B cell (primary cell): ENCODE measurements around the gene TSPAN14.

Source experiments
- CTCF ChIP-seq: fragments of 200-600 bp; IDR thresholded peaks from one replicate; pipeline ENCODE4 v1.8.0; 2022; ENCODE audit warnings: antibody characterized with exemption, mild to moderate bottlenecking
- EZH2 ChIP-seq: IDR thresholded peaks from 2 replicates; pipeline ENCODE4 v1.6.1; 2012; ENCODE audit warnings: borderline replicate concordance, low read depth, mild to moderate bottlenecking, moderate library complexity, low read length; ENCODE audit not compliant: insufficient read depth, poor library complexity, severe bottlenecking

GRCh38 chr10:80544316-80544953, 90.3 kb downstream of the TSPAN14 start:
- TF ChIP-seq CTCF, result no peak
- TF ChIP-seq EZH2, result no peak
